SK-N-SH treated with all-trans-retinoic acid at 6 μM for 48 hours (cell line): ENCODE measurements around the gene MED12.

ENCODE experiments used
- CREB5 ChIP-seq: fragments of 250-450 bp; sonication (Bioruptor Pico); IDR thresholded peaks from 2 replicates; pipeline ENCODE4 v1.5.1; 2020; ENCODE audit warnings: low read depth, mild to moderate bottlenecking, moderate library complexity
- CSDC2 ChIP-seq: fragments of 250-450 bp; sonication (Bioruptor Pico); IDR thresholded peaks from 2 replicates; pipeline ENCODE4 v1.5.0; 2020; ENCODE audit warnings: mild to moderate bottlenecking, moderate library complexity
- PATZ1 ChIP-seq: fragments of 250-450 bp; sonication (Bioruptor Pico); IDR thresholded peaks from 2 replicates; pipeline ENCODE4 v1.8.0; 2020; ENCODE audit warnings: mild to moderate bottlenecking, moderate library complexity, borderline replicate concordance
- RARB ChIP-seq: fragments of 250-450 bp; sonication (Bioruptor Pico); IDR thresholded peaks from 2 replicates; pipeline ENCODE4 v1.8.0; 2021; ENCODE audit warnings: mild to moderate bottlenecking, moderate library complexity
- TSHZ2 ChIP-seq: fragments of 250-450 bp; sonication (Bioruptor Pico); IDR thresholded peaks from 2 replicates; pipeline ENCODE4 v1.5.0; 2020; ENCODE audit warnings: mild to moderate bottlenecking, moderate library complexity
- ZFP30 ChIP-seq: fragments of 450-650 bp; formaldehyde crosslinking; IDR thresholded peaks from 2 replicates; pipeline ENCODE4 v1.5.0; 2022; ENCODE audit warnings: mild to moderate bottlenecking, moderate library complexity
- ZNF70 ChIP-seq: fragments of 450-650 bp; formaldehyde crosslinking; IDR thresholded peaks from 2 replicates; pipeline ENCODE4 v1.5.0; 2020; ENCODE audit warnings: mild to moderate bottlenecking, moderate library complexity

- no peak for TF ChIP-seq CSDC2 (CRISPR knock-in tag)
- TF ChIP-seq TSHZ2 = no peak
- no peak for TF ChIP-seq ZFP30 (CRISPR knock-in tag)
- no peak for TF ChIP-seq PATZ1 (CRISPR knock-in tag)
- no peak for TF ChIP-seq RARB (CRISPR knock-in tag)
- no peak for TF ChIP-seq CREB5
- TF ChIP-seq ZNF70 (CRISPR knock-in tag) = no peak
These were observed 11.2 kb upstream of the MED12 start for GRCh38 chrX:71107245-71107644.
